H1 (cell line): ENCODE results near the gene RDH12.

ENCODE experiments used
- CBX5 ChIP-seq: fragments of 300-800, 300-1000 bp; sonication (generic); IDR thresholded peaks from 2 replicates; pipeline ENCODE4 v1.7.1; 2016; ENCODE audit warnings: antibody characterized with exemption, low read length, low read depth
- FOSL1 ChIP-seq: IDR thresholded peaks from 2 replicates; pipeline ENCODE4 v1.6.1; 2011; ENCODE audit warnings: mild to moderate bottlenecking, low read depth, low read length, moderate library complexity; ENCODE audit not compliant: insufficient read depth
- GABPA ChIP-seq: IDR thresholded peaks from 2 replicates; pipeline ENCODE4 v1.6.1; 2011; ENCODE audit warnings: mild to moderate bottlenecking, low read length, moderate library complexity, borderline replicate concordance; ENCODE audit not compliant: insufficient read depth
- HDAC2 ChIP-seq, 2 experiments: fragments of 300-600 bp in 1 of 2; sonication (generic) in 1 of 2; IDR thresholded peaks; 2 replicates each; pipeline ENCODE4 v1.6.1; 2011 to 2012; ENCODE audit warnings: low read depth in 2 of 2, low read length in 2 of 2, mild to moderate bottlenecking in 2 of 2, moderate library complexity in 2 of 2, borderline replicate concordance in 1 of 2, inconsistent platforms in 1 of 2
- MAX ChIP-seq: IDR thresholded peaks from 2 replicates; pipeline ENCODE4 v1.6.1; 2012; ENCODE audit warnings: inconsistent platforms
- POLR2A ChIP-seq, 2 experiments: IDR thresholded peaks; 1 replicate in 1 of 2; 2 replicates in 1 of 2; pipeline ENCODE4 v1.6.1; 2011; ENCODE audit warnings: low read depth in 2 of 2, low read length in 2 of 2, mild to moderate bottlenecking in 2 of 2; ENCODE audit errors: control extremely low read depth in 1 of 2
- RFX5 ChIP-seq: IDR thresholded peaks from 2 replicates; pipeline ENCODE4 v1.6.1; 2011; ENCODE audit warnings: low read depth, low read length, improper control_type of control experiment, borderline replicate concordance
- RXRA ChIP-seq: IDR thresholded peaks from 2 replicates; pipeline ENCODE4 v1.6.1; 2011; ENCODE audit warnings: low read depth, mild to moderate bottlenecking, low read length, moderate library complexity; ENCODE audit not compliant: insufficient read depth
- ZNF274 ChIP-seq: IDR thresholded peaks from 2 replicates; pipeline ENCODE4 v1.7.0; 2012; ENCODE audit warnings: low read length, borderline replicate concordance; ENCODE audit errors: extremely low read depth
- TF ChIP-seq, protein P1 (sequence below), 3 experiments: IDR thresholded peaks; 1 replicate in 2 of 3; 2 replicates in 1 of 3; pipeline versions ENCODE4 v1.5.1 to v1.6.1; 2011; ENCODE audit warnings: low read length in 3 of 3, mild to moderate bottlenecking in 3 of 3, inconsistent platforms in 2 of 3, low read depth in 1 of 3, moderate library complexity in 1 of 3; ENCODE audit not compliant: insufficient read depth in 1 of 3; ENCODE audit errors: control extremely low read depth in 1 of 3
- TF ChIP-seq, protein P2 (sequence below): IDR thresholded peaks from 2 replicates; pipeline ENCODE4 v1.6.1; 2011; ENCODE audit warnings: low read length, improper control_type of control experiment

DNA sequence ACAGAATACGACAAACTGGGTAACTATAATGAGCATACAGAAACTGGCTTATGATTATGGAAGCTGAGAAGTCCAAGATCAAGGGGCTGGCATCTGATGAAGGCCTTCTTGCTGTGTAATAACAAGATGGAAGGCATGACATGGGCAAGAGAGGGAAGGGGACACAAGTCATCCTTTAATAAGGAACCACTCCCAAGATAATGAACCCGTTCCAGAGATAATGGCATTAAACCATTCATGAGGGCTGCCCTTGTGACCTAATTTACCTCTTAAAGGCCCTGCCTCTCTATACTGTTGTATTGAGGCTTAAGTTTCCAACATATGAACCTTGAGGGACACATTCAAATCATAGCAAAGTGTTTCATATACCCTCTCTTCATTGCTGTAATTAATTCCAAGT is 22.7 kb upstream of the RDH12 start:
- TF ChIP-seq RFX5, result no peak
- no peak for TF ChIP-seq FOSL1
- no peak for TF ChIP-seq GABPA
- TF ChIP-seq HDAC2 (IDR thresholded peaks at IDR 0.05; ENCODE audit: borderline replicate concordance in 1 of 2, low read depth in 2 of 2, low read length in 2 of 2), result no peak
- TF ChIP-seq, protein P1, sequence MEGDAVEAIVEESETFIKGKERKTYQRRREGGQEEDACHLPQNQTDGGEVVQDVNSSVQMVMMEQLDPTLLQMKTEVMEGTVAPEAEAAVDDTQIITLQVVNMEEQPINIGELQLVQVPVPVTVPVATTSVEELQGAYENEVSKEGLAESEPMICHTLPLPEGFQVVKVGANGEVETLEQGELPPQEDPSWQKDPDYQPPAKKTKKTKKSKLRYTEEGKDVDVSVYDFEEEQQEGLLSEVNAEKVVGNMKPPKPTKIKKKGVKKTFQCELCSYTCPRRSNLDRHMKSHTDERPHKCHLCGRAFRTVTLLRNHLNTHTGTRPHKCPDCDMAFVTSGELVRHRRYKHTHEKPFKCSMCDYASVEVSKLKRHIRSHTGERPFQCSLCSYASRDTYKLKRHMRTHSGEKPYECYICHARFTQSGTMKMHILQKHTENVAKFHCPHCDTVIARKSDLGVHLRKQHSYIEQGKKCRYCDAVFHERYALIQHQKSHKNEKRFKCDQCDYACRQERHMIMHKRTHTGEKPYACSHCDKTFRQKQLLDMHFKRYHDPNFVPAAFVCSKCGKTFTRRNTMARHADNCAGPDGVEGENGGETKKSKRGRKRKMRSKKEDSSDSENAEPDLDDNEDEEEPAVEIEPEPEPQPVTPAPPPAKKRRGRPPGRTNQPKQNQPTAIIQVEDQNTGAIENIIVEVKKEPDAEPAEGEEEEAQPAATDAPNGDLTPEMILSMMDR (IDR thresholded peaks at IDR 0.05; ENCODE audit: control extremely low read depth in 1 of 3, insufficient read depth in 1 of 3, low read depth in 1 of 3, low read length in 3 of 3), result no peak
- TF ChIP-seq ZNF274, result no peak
- TF ChIP-seq, protein P2, sequence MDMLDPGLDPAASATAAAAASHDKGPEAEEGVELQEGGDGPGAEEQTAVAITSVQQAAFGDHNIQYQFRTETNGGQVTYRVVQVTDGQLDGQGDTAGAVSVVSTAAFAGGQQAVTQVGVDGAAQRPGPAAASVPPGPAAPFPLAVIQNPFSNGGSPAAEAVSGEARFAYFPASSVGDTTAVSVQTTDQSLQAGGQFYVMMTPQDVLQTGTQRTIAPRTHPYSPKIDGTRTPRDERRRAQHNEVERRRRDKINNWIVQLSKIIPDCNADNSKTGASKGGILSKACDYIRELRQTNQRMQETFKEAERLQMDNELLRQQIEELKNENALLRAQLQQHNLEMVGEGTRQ, result no peak
- no peak for TF ChIP-seq MAX
- TF ChIP-seq POLR2A (IDR thresholded peaks at IDR 0.05; ENCODE audit: control extremely low read depth in 1 of 2, low read depth in 2 of 2, low read length in 2 of 2), result no peak
- TF ChIP-seq RXRA, result no peak
- TF ChIP-seq CBX5, result no peak
